ENCODE measurements around the gene PSTPIP2.

GRCh38 chr18:45991788-45992187, 80.3 kb downstream of the PSTPIP2 start:
- TF ChIP-seq CTCF (IDR thresholded peaks at IDR 0.05; ENCODE audit: low read depth, low read length) (no peak), EZH2phosphoT487 (IDR thresholded peaks at IDR 0.05; ENCODE audit: low read depth) (no peak)
